Kidney capillary endothelial cell (primary cell): ENCODE results near the gene DST.
"Not testable (repeated sequence)": the region's sequence is repeated elsewhere in the genome, so short reads cannot be mapped to it uniquely, and the experiment has no call there.

Experiments used
- DNase-seq: peaks from one replicate; pipeline ENCODE4 v3.0.0-alpha.2; 2018; ENCODE audit warnings: low spot score

The DST gene

DNA sequence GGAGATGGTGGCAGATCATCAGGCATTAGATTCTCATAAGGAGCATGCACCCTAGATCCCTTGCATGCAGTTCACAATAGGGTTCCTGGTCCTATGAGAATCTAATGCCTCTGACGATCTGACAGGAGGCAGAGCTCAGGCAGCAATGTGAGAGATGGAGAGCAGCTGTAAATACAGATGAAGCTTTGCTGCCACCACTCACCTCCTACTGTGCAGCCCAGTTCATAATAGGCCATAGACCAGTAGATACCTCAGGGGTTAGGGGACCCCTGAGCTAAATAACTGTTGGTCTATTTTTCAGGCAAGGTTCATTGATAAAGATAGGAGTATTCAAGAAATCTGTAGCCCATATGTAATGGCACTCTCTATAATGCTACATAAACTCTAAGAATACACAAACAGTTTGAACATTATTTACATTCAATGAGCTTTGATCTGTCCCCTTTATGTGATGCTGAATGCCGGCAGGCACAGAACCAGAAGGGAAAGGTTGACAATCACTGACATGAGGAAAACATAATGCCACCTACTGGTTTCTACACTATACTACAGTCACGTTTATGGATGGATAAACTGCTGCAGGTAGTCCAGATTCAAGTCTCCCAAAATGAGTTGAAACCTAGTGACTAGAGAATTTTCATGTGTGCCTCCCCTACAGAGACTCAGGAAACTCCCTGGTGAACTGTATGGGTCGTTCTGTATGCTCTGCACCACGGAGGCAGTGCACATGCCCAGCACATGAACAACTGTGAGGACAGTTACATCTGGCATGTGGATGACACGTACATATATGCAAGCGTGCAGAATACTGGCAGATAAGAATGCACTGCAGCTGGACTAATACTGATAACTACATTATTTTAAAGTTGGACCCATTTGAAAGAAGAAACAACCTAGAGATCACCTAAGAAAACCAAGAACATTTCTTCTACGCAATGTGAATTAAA is 72.0 kb downstream of the DST start:
- DNase-seq = peak; percentile 29

DNA sequence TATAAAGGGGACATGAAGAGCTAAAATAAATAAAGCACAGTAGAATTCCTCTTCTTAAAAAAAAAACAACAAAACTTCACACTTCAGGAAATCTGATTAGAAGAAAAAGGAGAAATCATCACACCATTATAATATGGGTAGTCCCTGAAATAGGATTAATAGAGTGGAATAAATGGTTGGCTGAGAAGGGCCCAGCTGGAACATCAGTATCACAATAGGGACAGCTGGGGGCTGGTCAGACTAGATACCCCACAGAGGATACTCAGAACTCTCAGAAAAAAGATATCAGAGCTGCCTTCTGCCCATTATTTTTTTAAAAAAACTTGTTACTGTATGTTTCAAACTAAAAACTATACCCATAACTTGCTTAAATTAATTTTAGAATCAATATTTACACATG is 75.2 kb downstream of the DST start:
- no peak for DNase-seq

DNA sequence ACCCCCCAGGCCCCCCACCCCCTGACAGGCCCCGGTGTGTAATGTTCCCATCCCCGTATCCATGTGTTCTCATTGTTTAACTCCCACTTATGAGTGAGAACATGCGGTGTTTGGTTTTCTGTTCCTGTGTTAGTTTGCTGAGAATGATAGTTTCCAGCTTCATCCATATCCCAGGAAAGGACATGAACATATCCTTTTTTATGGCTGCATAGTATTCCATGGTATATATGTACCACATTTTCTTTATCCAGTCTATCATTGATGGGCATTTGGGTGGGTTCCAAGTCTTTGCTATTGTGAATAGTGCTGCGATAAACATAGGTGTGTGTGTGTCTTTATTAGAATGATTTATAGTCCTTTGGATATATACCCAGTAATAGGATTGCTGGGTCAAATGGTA is 80.0 kb downstream of the DST start:
- not testable (repeated sequence) for DNase-seq

DNA sequence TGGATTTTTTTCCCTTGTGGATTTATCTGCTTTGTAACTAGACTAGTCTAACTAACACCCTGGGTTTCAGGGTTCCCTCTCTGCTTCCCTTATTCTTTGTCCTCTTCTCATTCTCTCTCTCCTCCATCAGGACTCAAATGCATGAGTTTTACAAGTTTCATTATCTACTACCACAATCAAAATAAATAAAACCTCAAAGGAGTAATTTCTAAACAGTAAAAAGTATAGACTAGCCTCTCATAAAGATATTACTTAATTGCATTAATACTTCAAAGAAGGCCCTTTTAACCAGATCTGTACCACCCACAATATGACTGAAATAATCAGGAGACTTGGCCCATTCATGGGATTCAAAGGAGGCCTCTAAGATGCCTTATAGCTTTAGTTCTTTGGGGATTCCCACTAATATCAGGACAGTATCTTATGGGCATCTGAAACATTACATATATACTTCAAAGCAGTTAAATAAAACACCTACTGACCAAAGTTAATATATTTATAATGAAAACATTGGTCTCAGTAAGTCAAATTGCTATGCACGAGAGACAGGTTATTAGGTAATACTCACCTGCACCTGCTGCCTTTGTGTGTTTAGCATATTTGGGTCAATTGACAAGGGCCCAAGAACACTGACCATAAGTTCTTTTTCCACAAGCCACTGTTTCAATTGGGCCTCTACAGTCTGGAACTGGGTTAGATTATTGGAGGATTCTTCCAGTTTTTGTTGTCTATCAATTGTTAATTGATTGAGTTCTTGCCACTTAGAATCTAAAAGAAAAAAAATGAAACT is 85.7 kb downstream of the DST start:
- DNase-seq = no peak

DNA sequence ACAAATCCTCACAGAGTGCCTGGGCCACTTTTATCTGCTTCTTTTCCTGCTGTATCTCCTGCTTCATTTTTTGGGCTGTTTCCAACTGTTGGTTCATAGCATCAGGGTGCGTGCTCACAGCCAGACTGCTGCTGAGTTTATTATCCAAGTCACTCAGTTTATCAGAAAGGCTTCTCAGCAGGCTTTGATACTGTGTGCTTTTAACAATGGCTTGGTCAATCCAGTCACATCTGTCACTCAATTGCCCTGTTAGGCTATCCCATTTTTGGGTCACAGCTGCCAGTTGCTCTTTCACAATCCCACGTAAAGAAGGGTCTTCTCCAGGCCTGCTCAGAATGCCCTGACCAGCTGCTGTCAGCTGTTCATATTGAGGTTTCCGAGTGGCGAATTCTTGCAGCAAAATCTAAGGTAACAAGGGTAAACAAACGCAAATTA is 87.2 kb downstream of the DST start:
- DNase-seq = no peak

DNA sequence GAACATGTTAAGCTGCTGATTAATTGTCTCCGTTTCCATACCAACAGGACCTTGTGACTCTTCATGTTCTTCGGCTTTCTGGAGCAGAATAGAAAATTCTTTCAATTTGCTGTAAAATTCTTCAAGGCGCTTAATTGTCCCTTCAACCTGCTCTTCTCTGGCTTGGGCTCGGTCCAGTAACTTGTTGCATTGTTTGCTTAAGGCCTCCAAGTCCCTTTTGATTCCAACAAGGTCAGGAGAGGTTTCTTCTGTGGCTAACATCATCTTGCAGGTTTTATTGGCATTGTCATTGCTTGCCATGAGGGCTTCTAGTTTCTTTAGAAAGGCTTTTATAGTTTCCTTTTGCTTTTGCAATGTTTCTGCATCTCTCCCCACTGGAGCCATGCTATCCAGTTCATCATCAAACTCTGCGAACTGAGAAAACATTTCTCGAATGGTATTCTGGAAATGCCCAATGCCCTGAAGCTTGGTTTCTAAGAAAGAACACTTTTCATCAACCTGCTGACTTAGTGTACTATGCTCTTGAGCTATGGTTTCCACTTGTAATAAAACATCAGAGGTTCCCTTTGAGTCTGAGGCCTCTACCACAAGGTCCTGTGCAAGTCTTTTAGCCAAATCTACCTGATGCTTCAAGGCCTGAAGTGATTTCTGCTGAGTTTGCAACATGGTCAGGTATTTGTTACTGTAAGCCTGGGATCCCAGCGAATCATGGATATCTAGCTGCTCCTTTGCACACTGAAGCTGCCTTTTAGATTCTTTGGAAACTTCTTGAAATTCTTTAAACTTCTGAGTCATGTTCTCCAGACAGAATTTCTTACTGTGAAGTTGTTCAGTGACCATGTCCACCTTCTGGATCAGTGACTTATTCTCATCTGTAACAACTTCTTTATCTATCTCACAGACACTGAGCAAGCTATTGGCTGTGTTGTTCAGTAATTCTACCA is 90.2 kb downstream of the DST start:
- DNase-seq = no peak

DNA sequence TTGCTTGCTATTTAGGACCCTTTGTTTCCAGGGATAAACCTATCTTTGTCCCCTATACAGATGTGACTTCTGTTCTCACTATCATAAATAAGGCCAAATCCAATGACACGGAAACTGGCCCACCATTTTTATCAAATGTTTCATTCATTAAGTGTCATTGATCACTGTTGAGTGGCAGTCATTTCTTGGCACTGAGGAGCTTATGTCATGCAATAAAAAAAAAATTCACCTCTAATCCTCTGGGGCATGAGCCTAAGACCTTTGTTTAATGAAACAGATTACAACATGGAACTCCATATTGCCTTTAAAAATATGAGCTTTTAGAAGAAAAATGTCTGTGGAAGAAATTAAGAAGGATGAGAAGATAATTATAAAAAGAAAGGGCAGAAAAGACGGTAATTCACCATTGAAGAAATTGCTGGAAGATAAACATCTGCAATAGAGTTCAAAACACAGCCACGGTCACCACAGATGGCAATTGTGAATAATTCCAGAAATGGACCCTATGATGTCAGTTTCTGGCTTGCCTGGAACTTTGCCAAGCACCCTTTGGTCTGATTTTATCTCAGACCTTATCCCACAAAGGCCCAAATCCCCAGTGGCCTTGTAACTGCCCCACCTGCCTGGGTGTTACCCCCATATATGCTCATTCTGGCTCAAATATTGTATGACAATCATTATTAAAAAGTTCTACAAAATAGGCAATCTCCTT is 91.1 kb downstream of the DST start:
- DNase-seq = no peak

DNA sequence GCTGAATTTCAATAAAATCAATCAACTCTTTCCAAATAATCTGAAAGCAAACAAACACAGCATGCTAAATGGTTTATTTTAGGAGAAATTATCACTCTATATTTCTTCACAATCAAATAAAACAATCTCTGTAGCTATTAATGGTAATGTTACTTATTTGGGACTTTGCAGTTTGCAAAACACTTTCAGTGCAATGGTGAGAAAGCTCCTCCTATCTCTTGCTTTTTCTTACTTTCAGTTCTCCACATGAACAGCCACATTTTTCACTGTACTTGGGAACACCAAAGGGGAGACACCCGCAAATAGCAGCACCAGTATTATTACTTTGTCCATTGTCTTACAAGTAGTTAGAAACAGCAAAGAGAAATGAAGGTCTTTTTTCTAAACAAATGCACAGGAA is 92.4 kb downstream of the DST start:
- no peak for DNase-seq

DNA sequence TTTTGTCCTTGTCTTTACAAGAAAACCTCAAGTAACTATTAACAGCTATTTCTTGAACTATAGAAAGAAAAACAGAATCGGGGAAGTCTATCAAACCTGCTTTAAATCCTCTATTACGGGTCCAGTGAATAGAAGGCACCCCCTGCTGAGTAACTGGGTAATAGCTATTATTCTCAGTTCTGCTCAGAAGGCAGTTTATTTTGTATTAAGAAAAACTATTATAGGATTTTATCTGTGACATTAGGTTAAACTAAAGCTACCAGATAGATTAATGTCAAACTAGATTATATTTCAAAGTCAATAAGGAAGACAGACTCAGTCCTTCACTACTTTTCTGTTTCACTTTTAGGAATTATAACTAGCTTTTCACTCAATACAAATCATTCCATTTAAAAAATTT is 93.7 kb downstream of the DST start:
- no peak for DNase-seq

DNA sequence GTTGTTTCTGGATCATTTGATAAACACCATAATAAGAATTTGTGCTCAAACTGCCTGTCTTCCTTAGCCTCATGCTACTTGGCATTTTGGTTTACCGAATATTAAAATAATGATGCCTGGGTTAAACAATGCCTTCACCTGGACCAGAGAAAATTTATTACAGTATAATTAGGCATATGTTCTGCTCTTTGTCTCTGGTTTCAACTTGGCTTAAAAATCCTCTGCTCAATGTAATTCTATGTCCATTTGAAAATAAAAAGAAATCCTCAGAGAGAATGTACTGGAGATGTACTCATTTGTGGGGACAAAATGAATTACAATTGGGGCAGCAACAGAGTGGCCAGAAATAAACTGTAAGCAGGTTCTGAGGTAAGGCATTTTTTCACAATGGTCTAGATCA is 95.0 kb downstream of the DST start:
- no peak for DNase-seq

DNA sequence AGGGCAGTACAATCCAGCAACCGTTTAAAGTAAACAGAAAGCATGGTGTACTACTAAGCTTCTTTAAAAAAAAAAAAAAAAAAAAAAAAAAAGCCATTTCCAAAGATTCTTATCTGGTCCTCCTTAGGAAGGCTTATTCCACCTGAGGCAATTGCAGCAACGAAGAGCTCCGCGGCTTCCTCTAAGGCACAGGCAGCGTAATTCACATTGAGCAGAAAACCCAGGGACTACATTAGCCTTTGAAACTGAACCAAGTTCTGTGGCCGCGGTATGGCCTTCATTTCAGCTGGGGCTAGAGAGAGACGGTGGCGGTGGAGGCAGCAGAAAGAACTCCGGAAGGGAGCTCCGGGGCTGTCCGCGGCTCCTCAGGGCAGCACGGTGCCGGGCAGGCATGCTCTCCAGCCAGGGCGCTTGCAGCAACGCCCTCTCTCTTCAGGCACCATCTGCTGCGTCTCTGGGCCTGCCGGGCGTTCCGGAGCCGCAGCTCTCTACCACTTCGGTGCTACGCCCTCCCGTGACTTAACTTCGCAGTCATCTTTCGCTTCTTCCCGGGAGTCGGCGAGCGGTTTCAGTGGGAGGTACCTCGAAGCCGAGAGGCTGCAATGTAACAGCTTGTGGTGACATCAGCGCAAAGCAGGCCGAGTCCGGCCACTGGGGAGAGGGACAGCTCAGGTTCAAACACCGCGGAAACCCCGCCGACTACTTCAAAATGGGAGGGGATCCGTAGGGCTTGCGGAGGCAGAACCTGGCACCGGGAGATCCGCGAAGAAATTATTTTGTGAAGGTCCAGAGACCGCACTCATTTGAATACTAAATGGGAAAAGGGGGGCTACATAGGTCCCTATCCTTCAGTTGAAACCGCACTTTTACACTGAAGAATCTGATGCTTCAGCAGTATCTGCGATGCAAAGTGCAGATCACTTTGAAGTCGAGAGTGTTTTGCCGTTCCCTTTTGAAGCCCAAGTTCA is 100.0 kb downstream of the DST start:
- DNase-seq = peak; percentile 91

DNA sequence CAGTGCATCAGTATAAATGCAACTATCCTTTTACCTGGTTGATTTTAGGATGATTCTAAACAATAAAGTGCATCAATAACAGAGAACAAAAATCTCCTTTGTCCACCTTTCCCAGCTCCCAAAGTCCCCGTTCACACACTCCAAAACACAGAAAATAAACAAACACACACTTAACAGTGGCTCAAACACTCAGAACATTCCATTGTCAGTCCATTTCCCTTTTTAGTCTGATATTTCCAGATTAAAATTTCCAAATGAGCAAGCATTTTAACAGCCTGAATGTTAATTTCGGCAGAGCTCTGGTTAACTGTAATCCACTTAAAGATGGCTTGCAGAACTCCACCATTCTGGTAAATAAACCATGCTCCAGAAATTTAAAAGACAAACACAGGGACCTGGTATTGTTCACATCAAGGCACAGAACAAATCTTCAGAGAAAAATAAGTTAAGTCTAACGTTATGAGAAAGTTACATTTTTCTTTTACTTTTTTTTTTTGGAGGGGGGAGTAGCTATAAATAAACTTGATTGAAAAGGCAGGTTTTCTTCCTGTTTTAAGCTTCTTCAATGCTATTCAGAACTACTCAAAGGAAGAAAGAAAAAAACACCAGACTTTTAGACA is 100.8 kb downstream of the DST start:
- DNase-seq = no peak

DNA sequence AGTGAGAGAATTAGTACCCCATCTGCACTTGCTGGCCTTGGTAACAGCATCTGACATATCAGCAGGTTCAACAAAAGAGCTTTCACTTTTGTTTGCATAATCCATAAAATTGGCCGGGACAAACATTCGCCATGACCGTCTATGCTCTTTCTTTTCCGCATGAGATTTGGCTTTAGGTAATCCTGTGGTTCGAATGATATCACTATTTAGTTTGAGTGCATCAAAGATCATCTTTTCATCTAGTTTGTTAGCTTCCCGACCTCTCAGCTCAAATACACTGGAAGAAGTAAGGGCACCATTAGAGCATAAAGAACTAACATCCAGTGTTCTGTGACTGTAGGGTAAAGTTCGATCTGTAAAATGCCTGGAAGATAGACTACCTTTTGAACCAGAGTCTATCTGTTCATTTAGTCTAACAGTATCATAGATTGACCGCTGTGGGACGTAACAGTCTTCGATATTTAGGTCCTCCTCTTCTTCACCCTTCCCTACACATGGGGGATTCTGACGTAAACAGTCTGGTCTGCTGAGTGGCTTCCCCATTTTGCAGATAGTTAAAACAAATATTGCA is 101.6 kb downstream of the DST start:
- DNase-seq = no peak

DNA sequence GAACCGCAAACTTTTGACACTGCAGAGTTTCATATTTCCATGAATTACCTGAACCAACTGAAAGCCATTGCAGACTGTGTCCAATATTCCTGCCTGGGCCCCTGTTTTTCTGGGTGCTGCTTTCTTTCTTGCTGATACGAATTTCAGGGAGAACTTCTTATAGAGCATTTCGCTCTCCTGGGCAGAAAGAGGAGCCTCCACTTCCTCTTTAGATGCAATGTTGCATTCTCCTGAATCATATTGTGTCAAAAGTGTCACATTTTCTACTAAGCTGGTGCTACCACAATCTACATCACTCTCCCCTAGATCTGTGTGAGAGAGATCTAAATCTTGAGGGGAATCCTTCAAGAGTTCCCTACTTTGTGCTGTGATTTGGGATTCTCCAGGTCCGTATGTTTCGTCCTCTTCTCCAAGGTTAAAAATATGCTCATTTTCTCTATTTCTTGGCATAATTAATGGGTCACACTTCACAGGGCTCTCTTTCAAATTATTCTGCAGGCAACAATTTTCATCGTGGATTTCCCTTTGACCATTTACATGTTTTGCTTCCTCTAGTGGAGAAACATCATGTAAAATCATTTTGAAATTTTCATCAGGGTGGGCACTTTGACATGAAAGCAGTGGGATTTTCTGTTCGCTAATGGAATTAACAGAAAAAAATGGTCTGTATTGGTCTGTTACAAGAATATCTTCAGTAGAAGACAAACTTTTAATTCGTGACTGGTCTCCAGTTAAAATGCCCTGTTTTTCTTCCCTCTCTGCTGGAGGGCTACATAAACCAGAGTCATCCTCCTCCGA is 102.3 kb downstream of the DST start:
- no peak for DNase-seq

DNA sequence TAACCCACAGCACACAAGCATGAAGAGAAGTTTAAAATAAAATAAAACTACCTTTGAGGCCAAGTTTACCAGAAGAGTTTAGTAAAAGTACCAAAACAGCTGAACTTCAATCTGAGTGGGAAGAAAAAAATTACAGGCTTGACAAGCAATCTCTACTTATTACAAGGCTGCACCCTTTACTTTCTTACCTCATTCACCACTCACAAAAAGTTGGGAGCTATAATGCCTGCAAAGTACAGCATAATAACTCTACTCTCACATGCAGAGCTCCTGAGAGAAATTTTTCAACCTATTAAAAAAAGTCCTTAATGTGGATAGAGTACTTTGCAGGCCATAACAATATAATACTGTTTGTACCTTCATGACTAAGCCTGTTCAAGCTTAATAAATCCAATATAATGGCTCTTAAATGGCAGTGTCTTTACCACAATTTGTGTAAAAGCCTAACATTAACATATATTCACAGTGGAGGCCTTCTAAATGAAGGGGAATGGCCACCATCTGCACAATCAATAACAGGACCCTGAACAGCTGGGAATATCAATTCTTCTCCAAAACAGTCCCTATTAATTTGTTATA is 103.1 kb downstream of the DST start:
- no peak for DNase-seq

DNA sequence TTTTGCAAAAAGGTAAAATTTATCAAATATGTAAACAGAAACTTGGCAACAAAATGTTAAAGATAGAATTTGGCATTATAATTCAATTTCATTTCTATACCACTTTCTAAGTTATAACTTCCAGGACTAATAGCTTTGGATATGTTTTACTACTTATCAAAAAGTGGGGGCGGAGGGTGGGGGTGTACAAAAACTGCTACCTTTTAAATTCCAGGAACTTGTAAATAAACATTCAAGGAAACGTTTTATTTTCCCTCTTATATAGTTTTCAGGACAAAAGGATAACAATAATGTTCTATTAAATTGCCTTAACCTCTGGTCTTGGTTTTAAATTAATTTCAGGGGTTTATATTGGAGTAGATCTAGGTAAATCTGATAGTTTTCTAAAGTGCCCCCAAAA is 103.8 kb downstream of the DST start:
- no peak for DNase-seq

DNA sequence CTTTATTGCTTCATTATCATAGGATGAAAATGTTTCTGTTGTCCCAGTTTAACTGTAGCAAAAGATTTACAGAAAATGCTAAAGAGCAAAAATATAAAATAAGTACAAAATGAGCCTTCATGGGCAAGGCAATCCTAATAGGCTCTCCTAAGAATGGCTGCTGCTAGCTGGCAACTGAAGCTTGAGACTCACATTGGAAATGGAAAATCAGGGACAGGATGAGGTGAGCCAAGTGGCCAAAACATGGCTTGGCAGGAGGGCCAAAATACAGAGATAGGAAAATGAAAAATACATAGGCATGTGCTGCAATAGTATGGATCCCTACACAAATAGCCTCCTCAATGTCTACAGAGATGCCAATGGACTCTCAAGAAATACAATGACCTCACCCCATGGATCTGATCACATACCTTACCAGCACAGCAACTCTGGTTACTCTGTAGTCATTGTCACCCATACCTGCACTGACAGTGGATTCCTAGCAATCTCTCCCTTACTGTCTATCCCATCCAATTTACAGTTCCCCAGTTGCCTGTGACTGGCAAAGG is 105.4 kb downstream of the DST start:
- no peak for DNase-seq

DNA sequence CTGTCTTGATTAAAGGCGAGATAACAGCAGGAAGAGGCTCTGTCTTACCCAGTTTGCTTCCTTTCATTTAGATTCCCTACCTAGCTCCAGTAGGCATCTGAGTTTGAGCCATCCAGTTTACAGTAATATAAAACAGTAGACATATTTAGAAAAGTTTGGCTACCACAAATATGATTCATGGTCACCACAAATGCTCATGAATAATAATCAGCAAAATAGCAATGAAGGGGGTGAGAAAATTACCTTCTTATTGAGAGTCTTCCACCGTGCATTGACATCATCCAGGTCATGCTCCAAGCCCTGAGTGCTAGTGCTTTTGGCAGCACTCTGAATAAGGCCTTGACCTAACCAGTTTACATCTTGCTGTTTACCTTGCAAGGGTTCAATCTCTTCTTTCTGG is 106.2 kb downstream of the DST start:
- DNase-seq = no peak
